HG03457 (cell line): ENCODE data around the gene MINDY2.
"Not testable (repeated sequence)": the region's sequence is repeated elsewhere in the genome, so short reads cannot be mapped to it uniquely, and the experiment has no call there.

ENCODE experiments used
- ATAC-seq: cut with Tn5 transposase; IDR thresholded peaks from one replicate; pipeline ENCODE4 v1.9.1; 2021; ENCODE audit warnings: moderate number of reproducible peaks; ENCODE audit not compliant: unreplicated experiment

The MINDY2 gene

DNA sequence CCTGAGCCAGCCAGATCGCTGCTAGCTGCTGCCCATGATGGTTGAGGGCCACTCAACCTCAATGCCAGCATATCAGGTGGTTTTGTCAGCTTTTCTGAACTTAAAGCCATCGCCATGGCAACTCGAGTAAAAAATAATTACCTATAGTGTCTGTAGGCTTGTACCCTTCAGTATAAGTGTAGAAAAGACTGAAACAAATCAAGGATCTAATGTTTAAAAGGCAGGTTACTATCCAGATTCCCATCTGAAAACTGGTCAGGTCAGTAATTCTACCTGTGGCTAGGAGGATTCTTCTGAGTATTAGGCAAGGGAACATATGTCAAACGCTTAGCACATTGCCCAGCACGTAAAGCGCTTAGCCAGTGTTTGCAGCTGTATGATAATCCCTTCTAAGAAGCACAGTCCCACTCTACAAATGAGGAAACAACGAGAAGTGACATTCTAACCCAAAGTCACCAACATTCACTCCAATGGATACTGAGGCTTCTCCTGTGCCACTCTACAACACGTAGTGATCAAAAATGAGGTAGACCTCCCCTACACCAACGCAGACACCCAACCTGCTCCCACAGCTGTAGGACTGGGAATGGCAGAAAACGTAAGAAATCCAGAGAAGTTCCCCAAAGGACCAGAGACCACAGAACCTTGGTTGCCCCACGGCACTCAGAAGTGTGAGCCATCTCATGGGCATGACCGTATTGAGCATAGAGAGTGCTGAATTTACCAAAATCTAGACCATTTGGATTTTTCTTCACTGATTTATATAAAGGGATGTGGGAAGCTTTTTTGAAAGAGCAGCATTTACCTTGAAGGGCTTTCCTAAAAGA lies 107.1 kb downstream of the MINDY2 start:
- ATAC-seq, result no peak

DNA sequence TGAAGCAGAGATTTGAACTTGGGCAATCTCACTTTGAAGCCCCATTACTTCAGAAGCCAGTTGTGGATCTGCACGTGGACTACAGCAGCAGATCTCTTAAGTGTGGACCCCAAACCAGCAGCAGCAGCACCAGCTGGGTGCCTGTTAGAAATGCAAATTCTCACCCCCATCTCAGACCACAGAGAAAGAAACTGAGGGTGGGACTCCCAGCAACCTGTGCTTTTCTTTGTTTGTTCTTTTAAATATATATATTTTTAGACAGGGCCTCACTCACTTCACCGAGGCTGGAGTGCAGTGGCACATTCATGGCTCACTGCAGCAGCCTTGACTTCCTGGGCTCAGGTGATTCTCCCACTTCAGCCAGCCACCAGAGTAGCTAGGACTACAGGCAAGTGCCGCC lies 109.2 kb downstream of the MINDY2 start:
- no peak for ATAC-seq

DNA sequence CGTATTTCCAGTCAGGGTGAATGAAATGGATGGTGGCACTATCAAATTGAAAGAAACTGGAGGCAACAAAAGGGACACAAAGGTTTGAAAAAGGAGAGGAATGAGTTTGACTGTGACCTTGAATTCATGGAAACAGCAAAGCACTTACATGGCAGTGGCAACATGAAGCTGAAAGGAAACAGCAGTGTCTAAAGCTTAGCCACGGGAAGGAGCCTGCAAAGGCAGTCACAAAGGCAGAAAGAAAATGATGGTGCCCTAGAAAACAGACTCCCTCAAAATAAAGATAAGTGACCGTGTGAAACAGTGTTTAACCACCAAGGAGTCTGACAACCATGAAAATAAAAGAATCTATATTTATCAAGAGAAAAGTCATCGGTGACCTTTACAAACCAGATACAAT lies 111.1 kb downstream of the MINDY2 start:
- no peak for ATAC-seq

DNA sequence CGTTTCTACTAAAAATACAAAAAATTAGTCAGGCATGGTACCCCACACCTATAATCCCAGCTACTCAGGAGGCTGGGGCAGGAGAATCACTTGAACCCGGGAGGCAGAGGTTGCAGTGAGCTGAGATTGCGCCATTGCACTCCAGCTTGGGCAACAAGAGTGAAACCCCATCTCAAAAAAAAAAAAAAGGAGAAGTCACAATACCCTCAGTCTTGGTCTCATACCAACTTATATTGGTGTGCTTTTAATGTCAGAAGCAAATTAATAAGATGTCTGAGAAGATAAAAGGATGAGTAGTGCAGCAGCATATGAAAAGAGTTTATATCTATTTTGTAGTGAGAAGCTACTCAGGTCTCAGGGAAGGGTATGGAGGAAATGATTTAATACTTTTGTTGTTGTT lies 112.8 kb downstream of the MINDY2 start:
- not testable (repeated sequence) for ATAC-seq

DNA sequence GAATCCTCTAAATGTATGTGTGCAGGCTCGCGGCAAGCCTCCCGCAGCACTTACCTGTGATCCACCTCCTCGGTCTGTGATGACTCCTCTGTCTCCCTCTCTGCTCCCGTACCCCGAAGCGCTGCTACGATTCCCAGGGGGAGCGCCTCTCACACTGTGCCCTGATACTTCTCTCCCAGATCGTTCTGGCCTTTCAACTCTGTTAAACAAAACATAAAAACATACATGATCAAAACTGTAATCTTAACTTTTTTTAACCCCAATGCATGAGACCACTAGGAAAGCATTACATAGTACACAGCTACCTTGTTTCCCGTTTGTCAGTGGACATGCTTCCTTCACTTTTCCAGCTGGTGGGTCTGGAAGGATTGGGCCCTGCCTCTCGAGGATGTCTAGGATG lies 115.8 kb downstream of the MINDY2 start:
- no peak for ATAC-seq

DNA sequence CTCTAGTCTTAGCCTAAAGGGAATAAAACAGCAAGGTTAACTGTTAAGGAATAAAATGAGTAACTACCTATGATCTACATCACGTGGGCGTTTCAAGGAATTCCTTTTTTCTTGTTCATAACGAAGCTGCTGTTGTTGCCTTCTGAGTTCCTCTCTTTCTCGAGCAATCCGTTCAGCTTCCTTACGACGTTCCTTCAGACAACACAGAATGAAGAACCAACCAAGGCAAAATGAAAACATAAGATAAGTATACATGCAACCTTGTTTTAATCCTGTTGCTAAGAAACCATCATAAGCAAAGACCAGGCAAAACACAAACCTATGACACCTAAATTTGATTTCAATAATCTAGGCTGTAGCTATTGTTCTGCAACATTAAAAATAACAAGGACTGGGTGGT lies 118.3 kb downstream of the MINDY2 start:
- ATAC-seq, result no peak

DNA sequence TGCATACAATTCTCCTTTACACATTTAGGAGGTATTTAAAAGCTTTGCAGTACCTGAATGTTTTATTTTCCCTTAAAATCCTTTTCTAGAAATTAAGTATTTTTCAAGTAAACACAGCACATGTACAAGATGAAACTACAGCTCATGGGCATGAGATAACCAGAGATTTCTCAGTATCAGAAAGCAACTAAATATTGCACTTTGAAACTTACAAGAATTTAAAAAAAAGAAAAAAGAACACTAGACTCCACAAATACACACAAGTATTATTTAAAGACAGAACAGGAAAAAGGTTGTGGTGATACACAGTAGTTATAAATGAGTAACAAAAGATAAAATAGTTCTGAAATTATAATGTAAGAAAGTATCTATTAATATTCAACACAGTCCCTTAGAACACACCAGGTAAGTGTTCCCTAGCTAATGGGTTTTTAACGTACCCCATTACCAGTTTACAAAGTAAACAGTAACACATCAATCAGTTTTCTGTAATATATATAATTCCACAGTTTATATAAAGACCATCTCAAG lies 127.1 kb downstream of the MINDY2 start:
- no peak for ATAC-seq

DNA sequence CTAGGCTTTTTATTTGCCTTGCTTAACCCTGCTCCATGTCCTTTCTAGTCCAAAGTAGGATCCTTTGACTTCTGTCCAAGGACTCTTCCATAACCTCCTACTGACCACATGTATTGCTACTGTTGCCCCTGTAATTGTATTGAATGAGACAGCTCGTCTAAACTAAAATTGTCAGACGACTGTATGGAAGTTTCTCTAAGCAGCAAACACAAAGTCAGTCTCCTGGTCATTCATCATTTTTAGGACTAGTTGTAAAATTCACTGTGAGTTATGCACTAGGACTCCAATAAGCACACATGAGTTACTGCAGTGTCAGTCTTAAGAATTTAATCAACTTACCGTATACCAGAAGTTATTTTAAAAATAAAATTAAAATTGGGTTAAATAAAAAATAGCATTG lies 129.5 kb downstream of the MINDY2 start:
- no peak for ATAC-seq

DNA sequence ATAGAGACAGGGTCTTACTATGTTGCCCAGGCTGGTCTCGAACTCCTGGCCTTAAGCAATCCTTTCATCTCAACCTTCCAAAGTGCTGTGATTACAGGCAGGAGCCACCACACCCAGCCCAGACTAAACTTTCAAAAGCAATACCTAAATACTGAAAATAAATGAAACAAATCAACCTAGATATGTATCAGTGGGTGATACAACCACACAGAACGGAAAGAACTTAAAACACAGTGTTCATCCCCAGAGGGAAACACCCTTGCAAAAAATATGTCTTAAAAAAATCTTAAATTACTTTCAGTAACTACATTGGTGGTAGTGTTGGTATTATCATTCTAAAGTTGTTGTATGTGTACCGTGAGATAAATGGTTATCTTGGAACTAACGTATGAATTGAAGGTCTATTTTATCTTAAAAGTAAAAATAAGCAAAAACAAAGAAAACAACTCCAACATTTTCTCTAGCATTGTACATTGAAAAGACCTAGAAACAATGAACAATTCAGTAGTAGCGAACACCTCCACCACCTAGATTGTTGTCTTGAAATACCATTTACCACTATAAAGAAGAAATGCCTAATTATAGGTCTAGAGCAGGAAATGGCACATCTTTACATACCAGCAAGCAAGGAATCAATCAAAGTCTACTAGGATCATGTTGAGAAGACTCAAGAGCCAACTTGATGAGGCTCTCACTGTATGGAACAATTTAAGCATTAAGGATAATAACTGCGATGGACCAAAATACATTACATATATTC lies 137.6 kb downstream of the MINDY2 start:
- no peak for ATAC-seq

DNA sequence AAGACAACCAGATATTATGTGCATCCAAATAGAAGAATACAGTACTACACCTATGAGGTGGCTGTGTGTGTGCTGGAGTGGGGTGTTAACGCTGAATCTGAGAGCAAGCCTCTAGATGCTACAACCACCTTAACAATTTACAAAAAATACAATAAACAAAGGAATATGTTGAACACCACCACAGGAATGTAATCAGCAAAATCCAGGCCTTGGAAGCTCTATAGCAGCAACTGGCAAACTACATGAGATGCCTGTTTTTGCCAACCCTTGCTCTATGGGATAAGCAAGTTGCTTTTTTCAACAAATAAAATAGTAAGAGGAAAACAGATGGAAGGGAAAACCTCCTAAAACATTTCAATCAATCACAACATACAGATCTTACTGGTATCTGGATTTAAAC lies 138.5 kb downstream of the MINDY2 start:
- no peak for ATAC-seq

DNA sequence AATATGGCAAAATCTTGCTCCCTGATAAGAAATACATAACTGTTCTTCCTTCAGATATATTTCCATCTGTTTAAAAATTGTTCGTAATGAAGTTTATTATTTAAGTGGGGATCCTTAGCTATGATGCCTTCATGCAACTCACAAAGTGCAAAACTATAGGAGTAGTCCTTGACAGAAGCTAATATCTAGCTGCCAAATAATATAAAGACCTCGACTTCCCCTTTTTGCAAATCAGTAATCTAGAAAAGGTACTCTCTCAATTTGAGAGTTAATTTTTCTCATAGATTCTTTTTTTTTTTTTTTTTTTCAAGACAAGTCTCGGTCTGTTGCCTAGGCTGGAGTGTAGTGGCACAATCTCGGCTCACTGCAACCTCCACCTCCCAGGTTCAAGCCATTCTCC lies 139.4 kb downstream of the MINDY2 start:
- ATAC-seq, result no peak
